Suppressor macrophage treated with lipopolysaccharide for 4 hours (primary cell): Measurements from ENCODE around the gene RNF208.

Experiments used
- DNase-seq: peaks from one replicate; pipeline ENCODE4 v3.0.0-alpha.2; 2020

The RNF208 gene

DNA sequence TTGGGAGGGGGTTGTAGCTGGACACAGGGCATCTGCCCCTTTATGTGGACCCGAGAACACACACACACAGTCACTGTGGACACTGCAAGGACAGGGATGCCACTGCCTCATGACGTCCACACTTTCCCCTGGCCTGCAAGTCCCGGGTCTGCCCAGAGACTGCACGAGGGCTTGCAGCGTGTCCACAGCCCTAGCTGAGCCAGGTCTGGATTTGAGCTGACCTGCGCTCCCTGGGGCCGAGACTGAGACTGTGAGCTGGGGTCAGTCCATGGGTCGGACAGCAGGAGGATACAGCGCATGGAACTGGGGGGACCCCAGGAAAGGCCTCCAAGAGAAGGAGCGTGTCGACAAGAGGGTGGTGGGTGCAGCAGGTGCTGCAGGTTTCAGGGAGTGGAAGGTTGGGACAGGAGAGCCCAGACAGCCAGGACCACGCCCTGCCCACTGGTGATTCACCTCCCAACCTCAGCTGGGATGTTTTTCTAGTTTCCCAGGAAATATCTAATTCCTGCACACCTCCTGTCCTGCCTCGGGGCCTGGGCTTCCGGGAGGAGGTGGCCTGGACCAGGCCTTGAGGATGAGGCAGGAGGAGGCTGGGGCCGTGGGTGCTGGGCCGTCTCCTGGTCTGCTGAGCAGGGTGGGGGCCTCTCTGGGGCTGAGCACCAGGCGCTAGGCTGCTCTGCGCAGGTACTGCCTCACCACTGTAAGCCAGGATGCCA lies 4.5 kb upstream of the RNF208 start:
- DNase-seq: no peak

DNA sequence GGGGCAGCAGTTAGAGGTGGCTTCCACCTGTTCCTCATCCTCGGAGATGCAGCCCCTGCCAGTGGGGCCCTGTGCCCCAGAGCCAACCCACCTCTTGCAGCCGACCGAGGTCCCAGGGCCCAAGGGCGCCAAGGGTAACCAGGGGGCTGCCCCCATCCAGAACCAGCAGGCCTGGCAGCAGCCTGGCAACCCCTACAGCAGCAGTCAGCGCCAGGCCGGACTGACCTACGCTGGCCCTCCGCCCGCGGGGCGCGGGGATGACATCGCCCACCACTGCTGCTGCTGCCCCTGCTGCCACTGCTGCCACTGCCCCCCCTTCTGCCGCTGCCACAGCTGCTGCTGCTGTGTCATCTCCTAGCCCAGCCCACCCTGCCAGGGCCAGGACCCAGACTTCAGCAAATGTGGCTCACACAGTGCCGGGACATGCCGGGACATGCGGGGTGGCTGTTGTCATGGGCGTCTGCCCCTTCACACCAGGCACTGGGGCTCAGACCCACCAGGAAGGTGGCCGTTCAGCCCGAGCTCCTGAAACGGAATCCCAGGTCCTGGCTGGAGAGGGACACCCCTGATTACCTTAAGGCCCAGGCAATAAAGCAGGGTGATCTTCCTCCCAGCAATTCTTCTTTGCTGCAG lies 3.8 kb upstream of the RNF208 start:
- no peak for DNase-seq

GRCh38 chr9:137224830-137225694 lies 3.0 kb upstream of the RNF208 start, which contains the start of gene CYSRT1:
Gene CYSRT1, plus strand, starts transcription at chr9:137225174. Its CDS starts 448 bp downstream, at chr9:137225622.
- DNase-seq: no peak

- peak; percentile 100 for DNase-seq
Measured at GRCh38 chr9:137223078-137223970, 1.3 kb upstream of the RNF208 start.

DNA sequence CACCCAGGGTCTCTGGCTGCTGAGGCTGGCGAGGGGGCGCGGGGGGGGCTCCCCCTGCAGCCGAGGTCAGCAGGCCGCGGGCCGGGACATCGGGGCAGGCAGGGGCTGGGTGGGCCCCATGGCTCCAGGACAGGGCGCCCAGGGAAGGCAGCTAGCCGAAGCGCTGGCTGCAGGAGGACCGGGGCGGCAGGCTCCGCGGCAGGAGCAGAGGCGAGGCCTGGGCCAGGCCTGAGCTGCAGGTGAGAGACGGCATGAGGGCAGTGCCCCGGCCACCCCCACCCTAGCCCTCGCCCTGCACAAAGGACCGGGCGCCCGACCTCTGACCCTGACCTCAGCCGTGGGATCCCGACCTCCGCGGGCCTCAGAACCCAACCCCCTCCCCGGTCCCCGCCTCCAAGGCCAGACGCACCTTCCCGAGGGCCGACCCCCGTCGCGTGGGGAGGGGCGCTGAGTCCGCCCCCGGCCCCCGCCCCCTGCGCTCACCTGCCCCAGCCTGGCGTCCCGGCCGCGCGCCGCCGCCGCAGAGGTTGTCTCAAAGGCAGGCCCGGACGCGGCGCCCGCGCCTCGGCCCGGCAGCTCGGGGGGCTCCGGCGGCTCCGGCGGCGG lies 431 bp downstream of the RNF208 start:
- no peak for DNase-seq

- no peak for DNase-seq
Measured at GRCh38 chr9:137221095-137221505, 940 bp downstream of the RNF208 start.

- DNase-seq: no peak
Measured at GRCh38 chr9:137220317-137221094, 1.5 kb downstream of the RNF208 start.

- no peak for DNase-seq
Measured at GRCh38 chr9:137219757-137220316, 2.2 kb downstream of the RNF208 start.

- DNase-seq: peak; percentile 46
Measured at GRCh38 chr9:137218754-137219271, 3.2 kb downstream of the RNF208 start.

GRCh38 chr9:137218212-137218753 lies 3.8 kb downstream of the RNF208 start:
- DNase-seq: no peak

GRCh38 chr9:137217276-137218211 lies 4.5 kb downstream of the RNF208 start:
- DNase-seq: no peak

- DNase-seq: no peak
Measured at GRCh38 chr9:137216188-137216965, 5.7 kb downstream of the RNF208 start.

- DNase-seq: no peak
Measured at GRCh38 chr9:137215196-137215986, 6.6 kb downstream of the RNF208 start.

DNA sequence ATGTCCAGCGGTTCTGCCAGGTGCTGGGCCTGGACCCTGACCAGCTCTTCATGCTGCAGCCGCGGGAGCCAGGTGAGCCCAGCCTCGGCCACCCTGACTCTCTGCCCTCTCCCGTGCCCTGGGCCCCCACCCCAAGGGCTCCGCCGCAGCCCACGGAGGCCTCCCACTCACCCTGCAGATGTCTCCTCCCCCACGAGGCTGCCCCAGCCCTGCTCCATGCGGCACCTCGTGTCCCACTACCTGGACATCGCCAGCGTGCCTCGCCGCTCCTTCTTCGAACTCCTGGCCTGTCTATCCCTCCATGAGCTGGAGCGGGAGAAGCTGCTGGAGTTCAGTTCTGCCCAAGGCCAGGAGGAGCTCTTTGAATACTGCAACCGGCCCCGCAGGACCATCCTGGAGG lies 7.4 kb downstream of the RNF208 start:
- no peak for DNase-seq

GRCh38 chr9:137213160-137214060 lies 8.6 kb downstream of the RNF208 start:
- DNase-seq: no peak

DNA sequence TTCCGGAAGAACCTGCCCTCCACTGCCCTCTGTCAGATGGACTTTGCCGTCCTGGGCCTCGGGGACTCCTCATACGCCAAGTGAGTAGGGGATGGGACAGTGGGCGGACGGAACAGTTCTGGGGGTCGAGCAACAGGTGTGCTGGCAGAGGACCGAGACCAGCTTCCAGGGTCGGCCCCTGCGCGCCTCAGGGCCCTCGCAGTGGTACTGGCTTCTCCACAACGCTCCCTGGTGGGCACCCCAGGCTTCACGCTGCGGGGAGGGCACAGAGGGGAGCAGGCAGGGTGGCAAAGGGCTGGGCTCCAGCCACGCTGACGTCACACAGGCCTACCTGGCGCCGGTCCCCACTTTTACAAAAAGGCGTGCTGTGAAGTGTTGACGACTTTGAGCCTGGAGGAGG lies 9.5 kb downstream of the RNF208 start:
- no peak for DNase-seq
